ENCODE data around the gene VNN1.

Gene VNN1

DNA sequence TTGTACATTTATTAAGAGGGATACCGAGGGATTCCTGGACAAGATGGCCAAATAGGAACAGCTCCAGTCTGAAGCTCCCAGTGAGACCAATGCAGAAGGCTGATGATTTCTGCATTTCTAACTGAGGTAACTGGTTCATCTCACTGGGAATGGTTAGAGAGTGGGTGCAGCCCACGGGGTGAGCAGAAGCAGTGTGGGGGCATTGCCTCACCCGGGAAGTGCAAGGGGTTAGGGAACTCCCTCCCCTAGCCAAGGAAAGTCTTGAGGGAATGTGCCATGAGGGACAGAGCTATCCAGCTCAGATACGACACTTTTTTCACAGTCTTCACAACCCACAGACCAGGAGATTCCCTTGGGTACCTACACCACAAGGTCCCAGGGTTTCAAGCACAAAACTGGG is 79.1 kb downstream of the VNN1 start:
- Histone ChIP-seq H3K4me1 (ENCODE audit: control insufficient read depth, insufficient read depth, low read length) (no peaks in the 10 kb centered on the region), H3K4me3 (ENCODE audit: low read length) (no peak overlapping the region), H3K9me3 (ENCODE audit: control insufficient read depth, low read length) (no peaks in the 10 kb centered on the region), H3K9ac (ENCODE audit: low read length) (no peak overlapping the region), H3K36me3 (ENCODE audit: control insufficient read depth, insufficient read depth, low read length) (no peaks in the 10 kb centered on the region), H3K27me3 (ENCODE audit: control insufficient read depth, insufficient read depth, low read length) (peaks cover 45% of the 10 kb centered on the region)

DNA sequence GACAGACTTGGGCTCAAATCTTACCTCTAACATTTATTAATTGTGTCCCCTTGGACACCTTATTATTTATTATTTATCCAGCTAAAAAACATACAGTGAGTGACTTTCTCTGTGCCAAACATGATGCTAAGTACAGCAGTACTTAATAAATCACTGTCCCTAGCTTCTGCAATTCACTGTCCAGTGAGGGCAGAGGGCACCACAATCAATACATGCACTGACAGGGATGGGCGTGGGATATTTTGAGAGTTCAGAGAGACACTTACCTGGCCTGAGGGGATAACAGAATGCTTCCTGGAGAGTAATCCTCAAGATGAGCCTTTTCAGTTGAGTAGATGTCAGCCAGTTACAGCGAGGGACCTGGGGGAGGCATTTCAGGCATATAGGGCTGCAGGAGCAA is 80.5 kb downstream of the VNN1 start:
- peaks cover 43% of the 10 kb centered on the region for H3K27me3 ChIP-seq (ENCODE audit: control insufficient read depth, insufficient read depth, low read length)
- no peak overlapping the region for H3K9ac ChIP-seq (ENCODE audit: low read length)
- no peaks in the 10 kb centered on the region for H3K4me1 ChIP-seq (ENCODE audit: control insufficient read depth, insufficient read depth, low read length)
- no peaks in the 10 kb centered on the region for H3K36me3 ChIP-seq (ENCODE audit: control insufficient read depth, insufficient read depth, low read length)
- H3K4me3 ChIP-seq (ENCODE audit: low read length), result no peak overlapping the region
- no peaks in the 10 kb centered on the region for H3K9me3 ChIP-seq (ENCODE audit: control insufficient read depth, low read length)

Measured in mucosa of stomach (tissue), 1 donor.